NCI-H1694 (cell line): ENCODE results near the gene SYNJ2.

ENCODE experiments used
- DNase-seq: peaks from one replicate; lab custom pipeline; 2025; lab: John Stamatoyannopoulos, UW

The SYNJ2 gene

DNA sequence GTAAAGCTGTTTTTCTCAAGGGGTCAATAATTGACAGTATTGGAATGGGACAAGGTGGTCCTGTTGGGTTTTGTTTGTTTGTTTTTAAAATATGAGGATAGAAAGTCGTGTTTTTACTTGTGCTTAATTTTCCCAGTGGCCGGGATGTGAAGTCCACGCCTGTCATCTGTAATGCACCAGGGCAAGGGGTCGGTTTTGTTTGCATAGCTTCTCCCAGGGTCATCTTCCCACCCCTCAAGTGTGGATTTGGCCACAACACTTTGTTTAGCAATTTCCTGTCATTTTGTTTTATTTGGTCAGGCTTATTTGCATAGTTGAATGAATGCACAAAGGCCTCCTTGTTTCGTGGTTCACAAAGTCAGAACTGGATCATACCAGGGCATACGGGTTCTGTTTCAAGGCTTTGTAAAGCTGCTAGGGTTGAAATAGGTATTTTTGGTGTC, 29.8 kb downstream of the SYNJ2 start:
- DNase-seq, result no peak

- no peak for DNase-seq
Measured at GRCh38 chr6:158011980-158012566, 30.4 kb downstream of the SYNJ2 start.

- no peak for DNase-seq
Measured at GRCh38 chr6:158013904-158014504, 32.3 kb downstream of the SYNJ2 start.

DNA sequence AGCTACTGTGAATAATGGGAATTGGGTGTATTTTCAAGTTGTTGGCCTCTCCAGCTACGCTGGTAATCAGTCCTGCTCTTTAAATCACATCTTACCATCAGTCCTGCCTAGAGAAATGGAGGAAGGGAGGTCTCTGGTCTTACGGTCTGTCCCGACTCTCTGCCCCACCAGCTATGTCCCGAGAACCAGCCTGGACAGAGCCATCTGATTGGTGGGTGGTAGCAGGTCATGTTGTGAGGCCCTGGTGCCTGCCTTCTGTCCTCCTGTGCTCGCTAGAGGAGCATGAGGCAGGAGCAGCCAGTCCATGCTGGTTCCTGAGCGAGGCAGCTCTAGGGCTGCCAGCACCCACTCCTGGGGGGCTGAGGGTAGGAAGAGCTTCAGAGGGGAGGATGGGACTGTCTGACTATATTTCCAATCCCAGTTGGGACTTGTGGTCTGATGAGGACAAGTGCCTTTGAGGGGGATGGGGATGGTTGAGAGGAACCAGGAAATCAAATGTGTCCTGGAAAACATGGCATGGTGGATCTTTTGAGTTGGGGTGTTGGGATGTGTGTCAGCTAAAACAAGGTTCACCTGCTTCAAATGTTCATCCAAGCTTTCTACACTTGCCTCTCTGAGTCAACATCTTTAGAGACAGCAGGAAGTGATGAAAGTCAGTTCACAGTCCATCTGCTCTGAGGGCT, 33.0 kb downstream of the SYNJ2 start:
- DNase-seq, result no peak

DNA sequence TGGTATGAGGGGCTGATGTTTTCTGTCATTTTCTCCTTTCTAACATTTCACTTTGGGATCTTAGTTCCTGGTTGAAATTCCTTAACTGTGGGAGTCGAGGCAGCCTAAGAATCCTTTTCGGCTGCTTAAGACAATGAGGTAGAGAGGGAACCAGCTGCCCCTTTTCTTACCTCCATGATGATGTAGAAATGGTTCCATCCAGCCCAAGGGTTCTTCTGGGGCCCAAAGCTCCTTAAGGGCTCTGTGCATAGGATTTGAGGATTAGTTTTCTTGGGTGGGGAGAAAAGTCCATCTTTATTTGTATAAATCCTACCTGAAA, 33.5 kb downstream of the SYNJ2 start:
- DNase-seq, result no peak

DNA sequence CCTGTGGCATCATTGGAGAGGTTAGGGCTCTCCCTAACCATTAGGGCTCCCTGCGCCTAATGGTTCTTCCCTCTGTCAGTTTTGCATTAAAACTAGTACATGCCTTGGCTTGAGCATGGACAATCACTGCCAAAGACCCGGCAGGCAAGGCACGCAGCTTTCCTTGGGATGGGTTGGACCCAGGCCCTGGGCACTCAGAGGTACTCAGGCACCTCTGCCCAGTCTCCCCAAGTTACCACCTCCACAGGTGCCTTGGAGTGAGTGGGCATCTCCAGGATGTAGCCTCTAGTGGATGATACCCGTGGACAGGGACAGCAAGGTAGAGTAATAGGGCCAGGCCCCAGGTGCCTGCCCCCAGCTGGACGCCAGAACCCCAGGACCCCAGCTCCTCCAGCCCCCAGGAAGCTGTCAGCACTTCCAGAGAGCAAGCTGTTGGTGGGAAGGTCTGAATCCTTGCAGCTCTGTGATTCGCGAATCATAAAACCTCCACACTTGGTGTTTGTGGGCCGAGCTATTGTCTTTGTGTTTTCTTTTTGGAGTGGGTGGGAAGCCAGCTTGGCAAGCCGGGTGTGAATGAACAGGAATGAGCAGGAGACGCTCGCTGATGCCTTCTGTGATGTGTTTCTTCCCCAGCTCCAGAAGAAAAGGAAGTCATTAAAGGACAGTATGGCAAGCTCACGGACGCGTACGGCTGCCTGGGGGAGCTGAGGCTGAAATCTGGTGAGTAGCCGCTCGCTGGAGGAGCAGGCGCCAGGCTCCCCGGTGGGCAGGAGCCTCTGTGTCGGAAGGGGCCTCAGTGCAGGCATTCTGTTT, 35.1 kb downstream of the SYNJ2 start:
- no peak for DNase-seq

GRCh38 chr6:158017621-158018040, 36.0 kb downstream of the SYNJ2 start:
- no peak for DNase-seq

DNA sequence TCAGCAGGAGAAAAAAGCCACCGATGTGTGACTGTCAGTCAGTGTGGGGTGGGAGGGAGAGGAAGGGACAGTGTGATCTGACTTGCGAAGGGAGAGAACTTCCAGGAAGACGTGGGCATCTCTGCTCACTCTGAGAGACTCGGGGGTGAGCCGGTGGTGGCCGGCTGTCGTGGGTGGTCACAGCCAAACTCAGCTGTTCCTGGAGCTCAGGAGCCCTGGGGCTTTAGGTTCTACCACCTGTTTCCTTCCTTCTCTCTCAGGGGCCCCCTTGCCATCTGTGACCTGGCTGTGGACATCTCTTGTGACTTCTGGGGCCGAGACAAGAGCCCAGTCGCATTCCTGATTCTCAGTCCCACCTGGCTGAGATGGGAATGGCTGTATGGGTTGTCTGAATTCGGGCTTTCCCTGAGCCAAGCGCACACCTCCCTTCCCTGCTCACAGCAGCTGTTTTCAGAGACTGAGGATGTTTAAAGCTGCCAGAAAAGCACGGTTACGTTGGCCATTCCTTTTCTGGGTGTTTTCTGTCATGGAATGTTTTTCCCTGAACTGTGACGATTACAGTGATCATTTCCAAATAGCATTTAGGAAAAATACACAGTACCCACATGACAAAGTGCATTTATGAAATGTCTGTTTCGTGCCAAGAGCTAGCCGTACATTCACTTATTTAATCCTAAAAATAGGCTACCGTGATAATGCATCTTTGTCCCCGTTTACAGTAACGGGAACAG, 36.5 kb downstream of the SYNJ2 start:
- DNase-seq, result no peak

GRCh38 chr6:158018851-158019361, 37.2 kb downstream of the SYNJ2 start:
- DNase-seq, result no peak

GRCh38 chr6:158019416-158019815, 37.8 kb downstream of the SYNJ2 start:
- no peak for DNase-seq

DNA sequence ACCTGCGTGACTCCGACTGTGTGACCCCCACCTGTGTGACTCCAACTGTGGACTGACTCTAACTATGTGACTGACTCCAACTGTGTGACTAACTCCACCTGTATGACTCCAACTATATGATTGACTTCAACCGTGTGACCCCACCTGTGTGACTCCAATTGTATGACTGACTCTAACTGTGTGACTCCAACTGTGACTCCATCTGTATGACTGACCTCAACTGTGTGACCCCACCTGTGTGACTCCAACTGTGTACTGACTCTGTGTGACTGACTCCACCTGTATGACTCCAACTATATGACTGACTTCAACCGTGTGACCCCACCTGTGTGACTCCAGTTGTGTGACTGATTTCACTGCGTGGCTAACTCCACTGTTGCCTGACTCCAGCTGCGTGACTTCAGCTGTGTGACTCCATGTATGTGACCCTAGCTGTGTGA, 38.6 kb downstream of the SYNJ2 start:
- no peak for DNase-seq

DNA sequence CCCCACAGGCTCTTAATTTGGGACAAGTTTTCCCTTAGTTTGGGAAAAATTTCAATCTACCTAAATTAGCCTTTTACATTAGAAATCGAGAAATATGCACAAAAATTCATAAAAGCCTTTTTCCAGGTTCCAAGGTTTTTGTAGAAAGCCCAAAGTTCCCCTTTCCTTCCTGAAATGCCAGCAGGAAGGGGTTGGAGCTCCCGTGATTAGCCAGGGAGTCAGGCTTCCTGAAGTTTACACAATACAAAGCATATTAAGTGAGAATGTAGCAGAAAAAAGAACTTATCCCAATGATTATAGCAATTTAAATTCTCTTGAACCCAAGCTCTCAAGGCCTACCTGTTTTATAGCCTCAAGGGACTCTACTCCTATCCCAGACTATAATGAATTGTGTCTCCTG, 39.1 kb downstream of the SYNJ2 start:
- no peak for DNase-seq

- no peak for DNase-seq
Measured at GRCh38 chr6:158021376-158021775, 39.7 kb downstream of the SYNJ2 start.

- no peak for DNase-seq
Measured at GRCh38 chr6:158021814-158022748, 40.4 kb downstream of the SYNJ2 start.

- no peak for DNase-seq
Measured at GRCh38 chr6:158022749-158023596, 41.3 kb downstream of the SYNJ2 start.

GRCh38 chr6:158023597-158023939, 41.9 kb downstream of the SYNJ2 start:
- DNase-seq, result no peak

DNA sequence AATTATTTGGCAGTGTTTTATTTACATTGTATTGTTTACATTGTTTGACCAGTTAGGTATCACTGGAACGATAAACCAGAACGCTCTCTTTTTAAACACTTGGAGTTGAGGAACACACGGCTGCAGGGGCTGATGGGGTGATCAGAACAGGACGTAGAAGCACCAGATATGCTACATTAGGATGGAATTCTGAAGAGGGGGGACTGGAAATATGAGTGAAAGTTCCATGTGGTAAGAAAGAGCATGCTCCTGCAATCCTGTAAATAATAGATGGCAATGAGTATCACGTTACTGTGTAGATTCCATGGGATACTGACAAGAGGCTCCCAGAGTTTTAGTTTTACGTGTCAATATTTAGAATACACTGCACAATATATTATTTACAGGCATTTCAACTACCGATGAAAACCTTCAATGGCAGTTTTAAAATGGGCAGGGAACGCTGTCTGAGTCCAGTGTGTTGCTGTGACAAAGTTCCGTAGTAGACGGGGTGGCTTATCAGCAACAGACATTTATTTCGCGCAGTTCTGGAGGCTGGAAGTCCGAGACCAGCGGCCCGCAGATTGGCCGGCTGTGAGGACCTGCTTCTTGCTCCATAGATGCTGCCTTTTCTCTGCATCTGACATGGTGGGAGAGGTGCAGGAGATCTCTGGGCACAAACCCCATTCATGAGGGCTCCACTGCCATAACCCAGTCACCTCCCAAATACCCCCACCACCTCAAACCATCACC, 43.1 kb downstream of the SYNJ2 start:
- no peak for DNase-seq

DNA sequence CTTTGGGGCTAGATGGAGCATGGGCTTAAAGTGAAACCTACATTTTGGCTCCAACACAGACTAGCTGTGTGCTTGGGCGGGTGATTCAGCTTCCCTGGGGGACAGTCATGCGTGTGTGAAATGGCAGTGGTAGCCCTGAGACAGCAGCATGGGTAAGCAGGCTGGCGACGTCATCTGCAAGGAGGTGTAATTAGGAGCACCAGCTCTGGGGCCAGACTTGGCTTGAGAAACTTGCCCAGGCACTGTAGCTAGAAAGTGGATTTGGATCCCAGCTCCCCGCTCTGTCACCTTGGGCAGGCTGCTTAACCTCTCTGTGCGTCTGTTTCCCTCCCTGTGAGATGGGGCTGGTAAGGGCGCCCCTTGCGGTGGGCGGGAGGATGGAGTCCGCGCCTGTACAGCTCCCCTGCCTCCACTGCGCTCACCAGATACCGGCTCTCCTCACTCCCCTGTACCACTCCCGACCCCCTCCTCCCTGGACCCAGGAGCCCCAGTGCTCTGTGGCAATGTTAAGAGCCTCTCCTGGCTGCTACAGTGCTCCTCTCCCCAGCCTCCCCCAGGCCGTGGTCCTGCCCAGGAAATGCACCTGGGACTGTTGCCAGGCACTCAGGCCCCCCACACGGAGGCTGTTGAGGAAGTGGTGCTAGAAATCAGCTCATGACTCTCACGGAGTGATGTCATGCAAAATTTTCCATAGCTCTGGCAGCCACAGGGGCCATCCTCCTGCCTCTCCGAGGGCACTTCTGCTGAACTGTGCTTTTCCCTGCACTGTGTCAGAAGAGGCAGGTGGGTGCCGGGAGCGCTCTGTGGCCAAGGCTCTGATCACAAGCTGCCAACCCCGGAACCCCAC, 44.6 kb downstream of the SYNJ2 start:
- DNase-seq, result peak; percentile 23
